Suppressor macrophage treated with lipopolysaccharide for 1 hour (primary cell): ENCODE results near the gene FNDC3B.
A peak's percentile ranks its signal among the peaks of the same experiment; 100 is the strongest.

ENCODE experiments used
- DNase-seq, 3 donors: peaks; one replicate each; pipeline ENCODE4 v3.0.0-alpha.2; 2020 to 2022

The FNDC3B gene

GRCh38 chr3:172056416-172056815 lies 17.0 kb downstream of the FNDC3B start:
- DNase-seq = no peak

- DNase-seq = no peak
Measured at GRCh38 chr3:172057059-172057458, 17.7 kb downstream of the FNDC3B start.

GRCh38 chr3:172057624-172058327 lies 18.4 kb downstream of the FNDC3B start:
- DNase-seq = no peak

- DNase-seq = no peak
Measured at GRCh38 chr3:172059532-172059931, 20.2 kb downstream of the FNDC3B start.

GRCh38 chr3:172060234-172060633 lies 20.9 kb downstream of the FNDC3B start:
- DNase-seq = no peak

- peak; percentile 70 to 89 (median 78) for DNase-seq
Measured at GRCh38 chr3:172061724-172062184, 22.4 kb downstream of the FNDC3B start.

GRCh38 chr3:172062761-172063160 lies 23.4 kb downstream of the FNDC3B start:
- no peak for DNase-seq

- DNase-seq = no peak
Measured at GRCh38 chr3:172063456-172064432, 24.4 kb downstream of the FNDC3B start.

GRCh38 chr3:172065527-172065926 lies 26.1 kb downstream of the FNDC3B start:
- no peak for DNase-seq

- DNase-seq = no peak
Measured at GRCh38 chr3:172065967-172066762, 26.8 kb downstream of the FNDC3B start.

GRCh38 chr3:172066880-172067796 lies 27.8 kb downstream of the FNDC3B start:
- DNase-seq = no peak

- no peak for DNase-seq
Measured at GRCh38 chr3:172067837-172068440, 28.6 kb downstream of the FNDC3B start.

- no peak for DNase-seq
Measured at GRCh38 chr3:172068977-172069376, 29.6 kb downstream of the FNDC3B start.

- no peak for DNase-seq
Measured at GRCh38 chr3:172069478-172069877, 30.1 kb downstream of the FNDC3B start.

GRCh38 chr3:172070269-172070668 lies 30.9 kb downstream of the FNDC3B start:
- no peak for DNase-seq

- DNase-seq = no peak
Measured at GRCh38 chr3:172070802-172071201, 31.4 kb downstream of the FNDC3B start.

- DNase-seq = peak; percentile 60 to 84 (median 84)
Measured at GRCh38 chr3:172071780-172072330, 32.5 kb downstream of the FNDC3B start.

GRCh38 chr3:172072543-172072942 lies 33.2 kb downstream of the FNDC3B start:
- DNase-seq = no peak

- DNase-seq = peak in 1 of 3 donors; percentile 49
Measured at GRCh38 chr3:172073262-172073915, 34.0 kb downstream of the FNDC3B start.

GRCh38 chr3:172074032-172074431 lies 34.7 kb downstream of the FNDC3B start:
- DNase-seq = no peak
